ENCODE data around the gene PYHIN1. TPM values are rescaled to one million over a fixed set of nuclear protein-coding genes. Genes with fewer than 3 reads are reported as not detected.

Gene PYHIN1
- total and polyA plus RNA-seq, 2 of the 4 experiments (the other 2 are of a cell fraction), result not detected

DNA sequence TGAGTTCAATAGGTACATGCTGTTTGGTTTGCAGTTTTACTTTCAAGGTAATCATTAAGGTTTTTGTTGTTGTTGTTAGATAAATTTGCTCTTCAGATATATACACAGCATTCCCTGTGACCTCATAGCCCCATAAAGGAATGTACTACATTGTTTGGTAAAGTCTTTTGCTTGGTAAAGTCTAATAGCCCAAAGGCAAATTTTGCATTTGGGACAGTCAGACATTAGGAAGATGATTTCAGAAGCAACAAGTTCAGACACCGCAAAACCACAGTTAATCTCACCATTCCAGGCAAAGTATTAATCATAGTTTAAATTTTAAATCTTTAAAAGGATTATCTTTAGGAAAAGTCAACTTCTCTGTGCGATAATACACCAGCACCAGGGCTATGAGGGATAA is 32.6 kb upstream of the PYHIN1 start:
- Histone ChIP-seq H2AFZ (replicated peaks; ENCODE audit: low read length, poor library complexity) (no peak overlapping the region), H4K5ac (ENCODE audit: low read depth, low read length) (no peak overlapping the region), H3K9me1 (ENCODE audit: insufficient read depth, low read length) (no peaks in the 10 kb centered on the region), H3K4me3 (ENCODE audit: insufficient read depth, low read depth, low read length) (no peak overlapping the region), H3K4ac (ENCODE audit: low read depth, low read length) (no peak overlapping the region), H3K9me3 (ENCODE audit: control insufficient read depth, insufficient read depth, low read length) (no peaks in the 10 kb centered on the region), H4K8ac (ENCODE audit: low read depth in 2 of 2, low read length in 2 of 2) (no peak overlapping the region), H2BK15ac (ENCODE audit: low read depth, low read length) (no peak overlapping the region), H2AK9ac (replicated peaks; ENCODE audit: low read depth, low read length, poor library complexity) (no peak overlapping the region), H3K14ac (replicated peaks; ENCODE audit: low read depth, low read length) (no peak overlapping the region), H2AK5ac (ENCODE audit: low read depth, low read length) (no peak overlapping the region), H3K4me1 (ENCODE audit: control insufficient read depth, insufficient read depth, low read length) (no peaks in the 10 kb centered on the region), H3K18ac (ENCODE audit: low read depth, low read length) (no peak overlapping the region), H2BK5ac (ENCODE audit: low read depth, low read length, poor library complexity, severe bottlenecking) (no peak overlapping the region), H4K20me1 (ENCODE audit: insufficient read depth, low read length) (no peaks in the 10 kb centered on the region), H3K56ac (ENCODE audit: extremely low read depth, insufficient read depth, low read length) (no peak overlapping the region), H3K27ac (ENCODE audit: insufficient read depth, low read length) (no peak overlapping the region), H3K9ac (ENCODE audit: low read depth, low read length) (no peak overlapping the region), H4K91ac (ENCODE audit: insufficient read depth, low read depth, low read length) (no peak overlapping the region), H3K36me3 (ENCODE audit: control insufficient read depth, insufficient read depth, low read length) (no peaks in the 10 kb centered on the region), H3K4me2 (ENCODE audit: low read depth, low read length) (no peak overlapping the region), H2BK120ac (ENCODE audit: low read depth, low read length) (no peak overlapping the region), H3K79me1 (ENCODE audit: low read depth in 1 of 2, low read length in 2 of 2) (no peaks in the 10 kb centered on the region), H3K27me3 (ENCODE audit: control insufficient read depth, insufficient read depth, low read length) (no peaks in the 10 kb centered on the region), H3K23ac (ENCODE audit: low read depth, low read length) (no peak overlapping the region), H2BK20ac (ENCODE audit: low read depth, low read length) (no peak overlapping the region)
- intact Hi-C loops (cut with micrococcal nuclease) (no loop called here), dilution Hi-C loops (cut with HindIII; ENCODE audit: low sequenced_read_pairs, unreplicated experiment) (no loop called here), in situ Hi-C loops (cut with MboI; ENCODE audit: low sequenced_read_pairs) (no loop called here)
- TF ChIP-seq MAZ (IDR thresholded peaks at IDR 0.05; ENCODE audit: borderline replicate concordance, low read depth, low read length) (no peak), SMC3 (IDR thresholded peaks at IDR 0.05; ENCODE audit: low read depth, low read length) (no peak), FOS (IDR thresholded peaks at IDR 0.05; ENCODE audit: low read depth, low read length) (no peak), CHD1 (IDR thresholded peaks at IDR 0.05; ENCODE audit: low read depth, low read length) (no peak), RAD21 (IDR thresholded peaks at IDR 0.05; ENCODE audit: low read length) (no peak), RFX5 (IDR thresholded peaks at IDR 0.05; ENCODE audit: low read depth, low read length) (no peak), BHLHE40 (IDR thresholded peaks at IDR 0.05; ENCODE audit: low read depth, low read length) (no peak)
- TF ChIP-seq, protein P1, sequence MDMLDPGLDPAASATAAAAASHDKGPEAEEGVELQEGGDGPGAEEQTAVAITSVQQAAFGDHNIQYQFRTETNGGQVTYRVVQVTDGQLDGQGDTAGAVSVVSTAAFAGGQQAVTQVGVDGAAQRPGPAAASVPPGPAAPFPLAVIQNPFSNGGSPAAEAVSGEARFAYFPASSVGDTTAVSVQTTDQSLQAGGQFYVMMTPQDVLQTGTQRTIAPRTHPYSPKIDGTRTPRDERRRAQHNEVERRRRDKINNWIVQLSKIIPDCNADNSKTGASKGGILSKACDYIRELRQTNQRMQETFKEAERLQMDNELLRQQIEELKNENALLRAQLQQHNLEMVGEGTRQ (IDR thresholded peaks at IDR 0.05; ENCODE audit: low read depth, low read length), result no peak
- TF ChIP-seq, protein P2, sequence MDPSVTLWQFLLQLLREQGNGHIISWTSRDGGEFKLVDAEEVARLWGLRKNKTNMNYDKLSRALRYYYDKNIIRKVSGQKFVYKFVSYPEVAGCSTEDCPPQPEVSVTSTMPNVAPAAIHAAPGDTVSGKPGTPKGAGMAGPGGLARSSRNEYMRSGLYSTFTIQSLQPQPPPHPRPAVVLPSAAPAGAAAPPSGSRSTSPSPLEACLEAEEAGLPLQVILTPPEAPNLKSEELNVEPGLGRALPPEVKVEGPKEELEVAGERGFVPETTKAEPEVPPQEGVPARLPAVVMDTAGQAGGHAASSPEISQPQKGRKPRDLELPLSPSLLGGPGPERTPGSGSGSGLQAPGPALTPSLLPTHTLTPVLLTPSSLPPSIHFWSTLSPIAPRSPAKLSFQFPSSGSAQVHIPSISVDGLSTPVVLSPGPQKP (IDR thresholded peaks at IDR 0.05; ENCODE audit: borderline replicate concordance, low read depth, low read length), result no peak
- DNase-seq, result no peak
- ATAC-seq (ENCODE audit: low read depth), result no peak
- CTCF ChIA-PET, result no interaction called here
- WGBS, 2 experiments (ENCODE audit: extremely low coverage in 2 of 2, insufficient read length in 1 of 2), result no CpG with 5 or more reads among the region's 2 CpGs
- no TSS peak for BruUV-seq (replicated peaks)
- POLR2A ChIA-PET (ENCODE audit: unreplicated experiment), result no interaction called here
